ENCODE data around the gene ABHD12B. TPM values are rescaled to one million over a fixed set of nuclear protein-coding genes. Genes with fewer than 3 reads are reported as not detected.
A peak's percentile ranks its signal among the peaks of the same experiment; 100 is the strongest.

Gene ABHD12B
- total RNA-seq, 2 experiments from 2014 or later = not detected

DNA sequence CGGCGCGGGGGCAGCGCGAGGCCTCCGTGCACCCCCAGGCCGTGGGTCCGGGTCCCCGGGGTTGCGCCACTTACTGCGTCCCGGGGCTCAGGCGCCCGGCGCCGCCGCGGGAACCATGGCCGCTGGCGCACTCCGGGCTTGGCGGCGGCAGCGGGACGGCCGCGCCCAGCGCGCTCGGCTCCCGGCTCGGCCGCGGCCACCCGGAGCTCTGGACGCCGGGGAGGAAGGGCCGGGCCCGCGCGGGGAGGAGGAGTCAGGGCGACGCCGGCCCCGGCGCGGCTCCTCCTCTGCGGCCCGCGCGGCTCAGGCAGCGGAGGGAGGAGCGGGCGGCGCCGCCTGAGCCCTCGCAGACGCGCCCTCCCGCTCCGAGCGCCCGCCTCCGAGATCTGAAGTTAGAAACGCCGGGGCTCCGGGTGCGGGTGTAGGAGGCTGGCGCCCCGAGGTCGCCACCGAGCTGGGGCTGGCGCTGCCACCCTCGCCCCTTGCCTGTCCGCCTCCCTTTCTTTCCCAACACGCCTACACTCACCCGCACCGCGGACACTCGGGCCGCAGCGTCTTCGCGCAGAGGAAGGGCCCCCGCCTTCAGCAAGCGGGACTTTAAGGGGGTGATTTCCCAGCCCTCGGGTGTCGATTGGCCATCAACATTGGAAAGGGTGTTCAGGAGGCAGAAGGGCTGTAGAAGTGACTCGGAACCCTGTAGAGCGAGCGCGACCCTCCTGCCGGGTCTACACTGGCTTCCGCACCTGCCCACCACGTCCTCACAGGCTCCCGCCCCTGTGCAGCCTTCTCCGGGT lies 40.7 kb upstream of the ABHD12B start, which contains the start of gene NIN:
Gene NIN, minus strand, starts transcription at position 231 of the 794 bp plus-strand sequence. CDS start 9,106 bp downstream, outside the sequence.
- ChIA-PET POLR2A (no interaction called here), CTCF (interaction anchor here (0.8 to 1.4 kb wide), 3 partner anchors 9 to 29 kb away, joined by 4 to 5 read pairs (median 5); no protein-coding TSS in a partner anchor)
- H3K27ac Mint-ChIP-seq = peak within 1 kb of the TSS; percentile 94
- peaks cover 26% of the 10 kb centered on the region for H3K36me3 Mint-ChIP-seq (ENCODE audit: low read depth)
- H3K4me1 Mint-ChIP-seq = peaks cover 61% of the 10 kb centered on the region
- peak; percentile 78 for DNase-seq
- peak within 1 kb of the TSS; percentile 98 for H3K4me3 Mint-ChIP-seq
- peaks cover 11% of the 10 kb centered on the region for H3K27me3 Mint-ChIP-seq
- no peaks in the 10 kb centered on the region for H3K9me3 Mint-ChIP-seq

DNA sequence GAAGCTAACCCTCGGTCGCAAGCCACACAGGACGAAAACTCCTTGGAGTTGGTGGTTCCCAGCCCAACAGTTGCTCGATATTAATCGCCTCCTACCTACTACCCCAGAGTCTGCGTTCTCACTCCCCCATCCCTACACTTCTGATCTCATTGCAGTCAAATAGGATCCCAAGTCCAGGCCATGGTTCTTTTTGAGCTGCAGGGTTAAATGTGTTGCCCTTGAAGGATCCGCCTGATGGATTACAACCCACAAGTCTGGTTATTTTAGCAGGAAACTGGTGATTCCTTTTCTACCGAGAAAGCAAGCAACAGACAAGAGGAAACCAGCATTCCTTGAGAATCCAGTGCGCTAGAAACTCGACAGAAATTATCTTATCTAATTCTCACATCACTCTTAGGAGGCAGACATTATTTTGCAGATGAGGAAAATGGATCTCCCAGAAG lies 40.1 kb upstream of the ABHD12B start:
- H3K27ac Mint-ChIP-seq = peak overlapping the region; percentile 94
- peaks cover 11% of the 10 kb centered on the region for H3K27me3 Mint-ChIP-seq
- peaks cover 55% of the 10 kb centered on the region for H3K4me1 Mint-ChIP-seq
- no peak for DNase-seq
- H3K36me3 Mint-ChIP-seq (ENCODE audit: low read depth) = peaks cover 20% of the 10 kb centered on the region
- H3K9me3 Mint-ChIP-seq = no peaks in the 10 kb centered on the region
- ChIA-PET POLR2A (no interaction called here), CTCF (interaction anchor here (0.8 to 1.4 kb wide), 2 partner anchors 10 to 28 kb away, joined by 4 to 5 read pairs; no protein-coding TSS in a partner anchor)
- H3K4me3 Mint-ChIP-seq = peak overlapping the region; percentile 91

- Mint-ChIP-seq H3K9me3 (no peaks in the 10 kb centered on the region), H3K27ac (no peak overlapping the region), H3K4me3 (no peak overlapping the region), H3K27me3 (peaks cover 11% of the 10 kb centered on the region), H3K4me1 (peaks cover 48% of the 10 kb centered on the region), H3K36me3 (ENCODE audit: low read depth) (peaks cover 13% of the 10 kb centered on the region)
- ChIA-PET POLR2A (no interaction called here), CTCF (interaction anchor here (1.0 kb wide), 1 partner anchor 9 kb away, joined by 3 read pairs; no protein-coding TSS in a partner anchor)
- no peak for DNase-seq
Measured at GRCh38 chr14:50832935-50833630, 38.8 kb upstream of the ABHD12B start.

- CTCF ChIA-PET = no interaction called here
- H3K36me3 Mint-ChIP-seq (ENCODE audit: low read depth) = peaks cover 3% of the 10 kb centered on the region
- no peak overlapping the region for H3K4me3 Mint-ChIP-seq
- POLR2A ChIA-PET = no interaction called here
- DNase-seq = no peak
- no peaks in the 10 kb centered on the region for H3K9me3 Mint-ChIP-seq
- peaks cover 41% of the 10 kb centered on the region for H3K4me1 Mint-ChIP-seq
- peak overlapping the region; percentile 81 for H3K27ac Mint-ChIP-seq
- H3K27me3 Mint-ChIP-seq = peaks cover 11% of the 10 kb centered on the region
Measured at GRCh38 chr14:50834802-50835276, 37.0 kb upstream of the ABHD12B start.

DNA sequence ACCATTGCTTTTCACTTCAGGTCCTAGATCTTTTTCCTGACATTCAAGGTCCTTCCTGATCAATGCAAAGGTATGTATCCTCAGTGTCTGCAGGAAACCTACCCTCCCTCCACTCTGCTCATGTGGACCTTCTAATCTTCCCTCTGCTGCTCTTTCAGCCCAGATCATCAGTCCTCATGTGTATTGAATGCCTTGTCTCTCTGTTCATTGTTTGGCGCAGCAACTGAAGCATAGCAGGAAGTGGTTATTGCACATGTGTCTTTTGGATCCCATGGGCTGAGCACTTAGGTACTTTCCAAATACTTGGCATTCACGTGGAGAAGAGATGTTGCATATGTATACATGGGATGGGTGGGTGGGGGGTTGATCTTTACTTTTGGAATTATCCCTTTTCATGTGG lies 36.6 kb upstream of the ABHD12B start:
- H3K4me1 Mint-ChIP-seq = peaks cover 40% of the 10 kb centered on the region
- ChIA-PET CTCF (interaction anchor here (0.9 kb wide), 1 partner anchor 12 kb away, joined by 3 read pairs; no protein-coding TSS in a partner anchor), POLR2A (no interaction called here)
- H3K27me3 Mint-ChIP-seq = peaks cover 11% of the 10 kb centered on the region
- peak; percentile 50 for DNase-seq
- H3K36me3 Mint-ChIP-seq (ENCODE audit: low read depth) = peaks cover 2% of the 10 kb centered on the region
- peak overlapping the region; percentile 81 for H3K27ac Mint-ChIP-seq
- no peaks in the 10 kb centered on the region for H3K9me3 Mint-ChIP-seq
- no peak overlapping the region for H3K4me3 Mint-ChIP-seq

DNA sequence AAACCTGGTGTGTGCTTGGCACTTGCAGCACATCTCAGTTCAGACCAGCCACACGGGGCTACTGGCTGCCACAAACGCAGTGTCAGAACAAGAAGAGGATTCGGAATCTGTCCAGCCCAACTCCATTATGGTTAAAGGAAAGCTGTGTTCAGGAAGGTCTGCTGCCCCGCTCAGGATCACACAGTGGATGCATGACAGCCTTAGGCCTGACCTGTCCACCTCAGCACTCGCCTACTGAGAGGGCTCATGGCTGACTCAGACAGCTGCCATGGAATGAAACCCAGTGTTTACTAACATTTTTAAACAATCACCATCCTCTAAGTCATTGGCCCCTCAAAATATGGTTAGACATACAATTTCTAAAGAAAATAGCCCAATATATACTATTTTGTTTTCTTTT lies 35.3 kb upstream of the ABHD12B start:
- peaks cover 14% of the 10 kb centered on the region for H3K27me3 Mint-ChIP-seq
- no peak overlapping the region for H3K27ac Mint-ChIP-seq
- H3K4me3 Mint-ChIP-seq = no peak overlapping the region
- H3K9me3 Mint-ChIP-seq = peaks cover 2% of the 10 kb centered on the region
- peaks cover 37% of the 10 kb centered on the region for H3K4me1 Mint-ChIP-seq
- H3K36me3 Mint-ChIP-seq (ENCODE audit: low read depth) = peaks cover 2% of the 10 kb centered on the region
- no peak for DNase-seq
- ChIA-PET CTCF (interaction anchor here (0.7 to 0.9 kb wide), 2 partner anchors 46 to 539 kb away, joined by 3 read pairs; no protein-coding TSS in a partner anchor), POLR2A (no interaction called here)

- ChIA-PET POLR2A (no interaction called here), CTCF (interaction anchor here (0.7 to 0.9 kb wide), 2 partner anchors 47 to 540 kb away, joined by 3 read pairs; no protein-coding TSS in a partner anchor)
- H3K4me1 Mint-ChIP-seq = peaks cover 30% of the 10 kb centered on the region
Measured at GRCh38 chr14:50837271-50837670, 34.6 kb upstream of the ABHD12B start.

DNA sequence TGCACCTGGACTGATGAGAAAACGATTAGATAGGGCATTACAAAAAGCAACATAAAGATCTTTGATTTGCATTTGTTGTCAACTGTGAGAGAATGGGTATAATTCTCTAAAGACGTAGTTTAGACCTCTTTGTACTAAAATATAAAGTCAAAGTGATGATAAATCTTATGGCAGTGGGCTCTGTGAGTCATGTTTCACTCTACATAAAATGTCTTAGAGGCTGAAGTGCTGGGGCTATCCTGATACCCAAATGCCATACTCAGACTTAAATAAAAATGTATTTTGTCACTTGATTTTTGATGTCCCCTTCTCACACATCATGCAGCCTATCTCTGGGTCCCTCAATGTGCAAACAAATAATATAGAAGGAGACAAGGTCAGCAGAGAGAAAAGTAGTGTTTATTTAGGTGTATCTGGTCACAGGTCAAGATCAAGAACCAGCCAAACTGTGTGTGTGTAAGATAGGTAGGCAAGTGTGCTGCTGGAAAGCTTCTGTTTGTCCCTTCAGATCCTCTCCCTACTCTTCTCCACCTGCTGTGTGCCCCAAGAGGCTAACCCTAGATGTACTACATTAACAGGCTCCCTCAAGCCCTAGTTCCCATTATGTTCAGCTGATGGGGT lies 33.9 kb upstream of the ABHD12B start:
- Mint-ChIP-seq H3K9me3 (peaks cover 2% of the 10 kb centered on the region), H3K27ac (no peak overlapping the region), H3K4me1 (peaks cover 26% of the 10 kb centered on the region), H3K4me3 (no peak overlapping the region), H3K36me3 (ENCODE audit: low read depth) (peaks cover 2% of the 10 kb centered on the region), H3K27me3 (peaks cover 2% of the 10 kb centered on the region)
- ChIA-PET CTCF (interaction anchor here (1.2 to 2.4 kb wide), 3 partner anchors 8 to 22 kb away, joined by 4 to 11 read pairs (median 7); no protein-coding TSS in a partner anchor), POLR2A (no interaction called here)
- DNase-seq = no peak

More at GRCh38 chr14:50837271-50837670, 34.6 kb upstream of the ABHD12B start:
- Mint-ChIP-seq H3K27ac (no peak overlapping the region), H3K4me3 (no peak overlapping the region), H3K9me3 (peaks cover 2% of the 10 kb centered on the region), H3K36me3 (ENCODE audit: low read depth) (peaks cover 2% of the 10 kb centered on the region), H3K27me3 (peaks cover 8% of the 10 kb centered on the region)
- DNase-seq = no peak

DNA sequence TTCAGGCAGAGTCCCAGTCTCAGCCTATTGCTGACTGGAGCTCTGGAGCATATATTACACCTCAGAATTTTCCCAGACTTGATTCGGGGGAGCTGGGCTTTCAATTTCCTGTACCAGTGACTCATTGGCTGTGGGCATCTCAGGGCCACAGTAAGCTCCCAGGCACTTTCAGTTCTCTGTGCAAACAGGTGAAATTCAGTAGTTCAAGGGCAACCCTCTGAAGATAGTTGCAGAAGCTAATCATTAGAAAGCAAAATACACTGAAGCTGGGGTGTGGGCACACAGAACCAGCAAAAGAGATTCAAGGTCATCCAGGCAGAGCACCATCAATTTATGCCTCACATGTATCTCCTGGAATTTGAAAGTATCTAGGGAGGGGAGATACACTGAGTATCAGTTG lies 32.8 kb upstream of the ABHD12B start:
- peaks cover 2% of the 10 kb centered on the region for H3K27me3 Mint-ChIP-seq
- CTCF ChIA-PET = interaction anchor here (0.6 to 2.4 kb wide), 7 partner anchors 9 to 524 kb away, joined by 3 to 11 read pairs (median 5); no protein-coding TSS in a partner anchor
- H3K9me3 Mint-ChIP-seq = peaks cover 2% of the 10 kb centered on the region
- H3K36me3 Mint-ChIP-seq (ENCODE audit: low read depth) = peaks cover 2% of the 10 kb centered on the region
- H3K4me3 Mint-ChIP-seq = no peak overlapping the region
- POLR2A ChIA-PET = interaction anchor here (0.6 kb wide), 1 partner anchor 11 kb away, joined by 6 read pairs; no protein-coding TSS in a partner anchor
- H3K27ac Mint-ChIP-seq = no peak overlapping the region
- no peak for DNase-seq
- peaks cover 25% of the 10 kb centered on the region for H3K4me1 Mint-ChIP-seq

- H3K9me3 Mint-ChIP-seq = peaks cover 2% of the 10 kb centered on the region
- no peak overlapping the region for H3K27ac Mint-ChIP-seq
- ChIA-PET POLR2A (no interaction called here), CTCF (interaction anchor here (0.6 to 2.4 kb wide), 7 partner anchors 8 to 524 kb away, joined by 3 to 11 read pairs (median 5); no protein-coding TSS in a partner anchor)
- H3K36me3 Mint-ChIP-seq (ENCODE audit: low read depth) = no peaks in the 10 kb centered on the region
- no peak overlapping the region for H3K4me3 Mint-ChIP-seq
- peaks cover 2% of the 10 kb centered on the region for H3K27me3 Mint-ChIP-seq
- H3K4me1 Mint-ChIP-seq = peaks cover 21% of the 10 kb centered on the region
- no peak for DNase-seq
Measured at GRCh38 chr14:50839691-50840090, 32.2 kb upstream of the ABHD12B start.

- Mint-ChIP-seq H3K9me3 (peaks cover 2% of the 10 kb centered on the region), H3K27me3 (peaks cover 12% of the 10 kb centered on the region), H3K36me3 (ENCODE audit: low read depth) (no peaks in the 10 kb centered on the region), H3K4me3 (no peak overlapping the region), H3K4me1 (peaks cover 6% of the 10 kb centered on the region), H3K27ac (no peak overlapping the region)
- CTCF ChIA-PET = no interaction called here
- POLR2A ChIA-PET = no interaction called here
- DNase-seq = no peak
Measured at GRCh38 chr14:50844391-50844790, 27.5 kb upstream of the ABHD12B start.

- peaks cover 2% of the 10 kb centered on the region for H3K9me3 Mint-ChIP-seq
- DNase-seq = no peak
- POLR2A ChIA-PET = no interaction called here
- peaks cover 4% of the 10 kb centered on the region for H3K4me1 Mint-ChIP-seq
- no peak overlapping the region for H3K27ac Mint-ChIP-seq
- H3K36me3 Mint-ChIP-seq (ENCODE audit: low read depth) = no peaks in the 10 kb centered on the region
- no peak overlapping the region for H3K4me3 Mint-ChIP-seq
- peaks cover 12% of the 10 kb centered on the region for H3K27me3 Mint-ChIP-seq
- CTCF ChIA-PET = interaction anchor here (0.7 kb wide), 1 partner anchor 23 kb away, joined by 3 read pairs; no protein-coding TSS in a partner anchor
Measured at GRCh38 chr14:50845166-50845565, 26.7 kb upstream of the ABHD12B start.

Measured in activated CD4-positive, alpha-beta T cell treated with anti-CD3 and anti-CD28 coated beads, Interleukin-2, amount 10 ng/mL, durations not matched to agents 7 days and 5 days (primary cell).